ENCODE results near the gene MRLN.

- TF ChIP-seq CTCF (IDR thresholded peaks at IDR 0.05; ENCODE audit: low read depth, low read length) (no peak), EZH2phosphoT487 (IDR thresholded peaks at IDR 0.05; ENCODE audit: low read depth) (no peak)
These were observed 57.6 kb downstream of the MRLN start for GRCh38 chr10:59695637-59696036.

Measured in OCI-LY3 (cell line).